ENCODE results near the gene TTC34. TPM values are rescaled to one million over a fixed set of nuclear protein-coding genes. Genes with fewer than 3 reads are reported as not detected.

TTC34 gene
- total RNA-seq, 1 experiment from 2014 or later = 0.92 TPM

DNA sequence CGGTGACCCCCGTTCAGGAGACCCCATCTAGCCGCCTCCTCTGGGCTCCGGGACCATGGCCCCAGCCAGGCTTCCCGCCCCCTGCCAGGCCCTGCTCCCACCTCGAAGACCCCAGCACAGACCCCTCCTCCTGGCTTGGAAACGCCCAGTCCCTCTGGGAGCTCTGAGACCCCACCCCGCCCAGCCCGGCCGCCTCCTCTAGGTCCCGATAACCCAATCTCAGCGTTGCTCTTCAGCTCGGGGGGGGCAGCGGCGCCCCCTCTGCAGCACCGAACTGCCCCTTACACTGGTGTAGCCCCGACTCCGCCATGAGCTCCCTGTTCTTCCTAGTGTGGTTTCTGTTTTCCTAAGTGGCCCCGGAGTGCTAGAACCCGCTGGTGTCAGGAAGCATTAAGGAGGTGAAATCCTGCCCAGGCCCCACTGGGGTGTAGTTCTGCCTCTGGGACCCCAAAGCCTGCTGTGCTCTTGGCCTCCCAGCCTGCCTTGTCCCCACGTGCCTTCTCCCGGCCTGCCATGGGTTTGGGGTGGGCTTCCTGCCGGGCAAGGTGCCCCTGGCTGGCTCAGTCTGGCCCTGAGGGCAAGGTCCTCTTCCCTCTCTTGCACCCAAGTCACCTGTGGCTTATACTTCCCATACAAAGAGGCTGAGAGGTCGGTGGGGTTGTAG lies 157.9 kb downstream of the TTC34 start:
- no peak overlapping the region for H3K14ac ChIP-seq (ENCODE audit: insufficient read depth, low read length)
- no peak for DNase-seq
- H3K56ac ChIP-seq (ENCODE audit: insufficient read length, low read depth, low read length) = no peak overlapping the region
- no peak overlapping the region for H3K27ac ChIP-seq (ENCODE audit: insufficient read length, low read depth, low read length)
- H2BK20ac ChIP-seq (ENCODE audit: low read depth, low read length, poor library complexity, severe bottlenecking) = no peak overlapping the region
- WGBS (ENCODE audit: extremely low coverage, insufficient read length, low lambda C conversion rate) = no CpG with 5 or more reads among the region's 24 CpGs
- no peaks in the 10 kb centered on the region for H4K20me1 ChIP-seq (ENCODE audit: control insufficient read depth, insufficient read depth, insufficient read length)
- H3K4me2 ChIP-seq (ENCODE audit: insufficient read depth, insufficient read length, low read length) = peak overlapping the region; percentile 45
- H4K5ac ChIP-seq (ENCODE audit: insufficient read length, low read depth, low read length) = no peak overlapping the region
- H2BK15ac ChIP-seq (ENCODE audit: low read depth, low read length) = no peak overlapping the region
- no peak overlapping the region for H2BK5ac ChIP-seq (ENCODE audit: insufficient read length, low read length)
- H3K4ac ChIP-seq (ENCODE audit: low read depth, low read length) = no peak overlapping the region
- H3K9ac ChIP-seq (ENCODE audit: extremely low read depth, insufficient read length, low read length) = no peak overlapping the region
- TF ChIP-seq CTCF (conservative IDR thresholded peaks at IDR 0.05) = no peak
- no peak overlapping the region for H2AFZ ChIP-seq (ENCODE audit: low read length)
- no peak overlapping the region for H3K18ac ChIP-seq (ENCODE audit: insufficient read length, low read depth, low read length)
- H3K9me3 Mint-ChIP-seq = peaks cover 19 to 29% of the 10 kb centered on the region in 2 experiments
- no peaks in the 10 kb centered on the region for H3K4me1 ChIP-seq (ENCODE audit: insufficient read depth, low read length)
- no peak overlapping the region for H3K27ac Mint-ChIP-seq
- H2BK12ac ChIP-seq (ENCODE audit: insufficient read length, low read depth, low read length) = no peak overlapping the region
- no peak overlapping the region for H3T11ph ChIP-seq (ENCODE audit: low read length)
- no peak overlapping the region for H3K23ac ChIP-seq (ENCODE audit: insufficient read length, low read depth, low read length)
- no peaks in the 10 kb centered on the region for H3K79me2 ChIP-seq (ENCODE audit: insufficient read depth, low read length)
- H3K23me2 ChIP-seq (ENCODE audit: insufficient read length, low read depth, low read length, poor library complexity, severe bottlenecking) = peaks cover 10% of the 10 kb centered on the region
- no peak overlapping the region for H4K91ac ChIP-seq (ENCODE audit: insufficient read length, low read depth, low read length)
- H2AK5ac ChIP-seq (ENCODE audit: insufficient read length, low read length) = no peak overlapping the region
- H3K27me3 Mint-ChIP-seq (ENCODE audit: low read depth) = peaks cover 26% of the 10 kb centered on the region
- peaks cover 2 to 5% of the 10 kb centered on the region in 2 experiments; a peak in 1 of 4 replicates for H3K4me1 Mint-ChIP-seq
- H4K8ac ChIP-seq (replicated peaks; ENCODE audit: insufficient read length, low read depth, low read length) = no peak overlapping the region
- peak overlapping the region; percentile 61 to 81 for H3K4me3 Mint-ChIP-seq
- peaks cover 0 to 10% (median 4%) of the 10 kb centered on the region in 3 experiments; a peak in 2 of 7 replicates for H3K36me3 Mint-ChIP-seq (ENCODE audit: insufficient read depth in 1 of 3, low read depth in 3 of 3)
- H3K9me3 ChIP-seq (ENCODE audit: control insufficient read depth, low read depth, low read length) = peaks cover 11% of the 10 kb centered on the region
- H3K27me3 ChIP-seq (ENCODE audit: insufficient read depth, low read length) = peaks cover 1% of the 10 kb centered on the region; the same call in 1 of the 2 replicates
- H3K79me1 ChIP-seq (ENCODE audit: insufficient read depth, low read depth, low read length, poor library complexity, severe bottlenecking) = no peaks in the 10 kb centered on the region
- no peak overlapping the region for H2BK120ac ChIP-seq (ENCODE audit: low read depth, low read length, poor library complexity, severe bottlenecking)

Data from H9 (cell line).